Peyer's patch (tissue), 4 donors: ENCODE data around the gene PRPH.

Source experiments
- POLR2A ChIP-seq, 2 donors: fragments of 450-650 bp; IDR thresholded peaks; one replicate each; pipeline ENCODE4 v1.5.1; 2017; ENCODE audit warnings: antibody characterized with exemption in 2 of 2, mild to moderate bottlenecking in 2 of 2, moderate library complexity in 2 of 2
- TF ChIP-seq, protein P1 (sequence below), 6 experiments: fragments of 450-650 bp in 4 of 6; fragments of 200-600 bp in 2 of 6; sonication (generic) in 1 of 6; IDR thresholded peaks; one replicate each; pipeline ENCODE4 v1.5.1; 2017 to 2019; ENCODE audit warnings: antibody characterized with exemption in 6 of 6, mild to moderate bottlenecking in 3 of 6, moderate library complexity in 1 of 6

DNA sequence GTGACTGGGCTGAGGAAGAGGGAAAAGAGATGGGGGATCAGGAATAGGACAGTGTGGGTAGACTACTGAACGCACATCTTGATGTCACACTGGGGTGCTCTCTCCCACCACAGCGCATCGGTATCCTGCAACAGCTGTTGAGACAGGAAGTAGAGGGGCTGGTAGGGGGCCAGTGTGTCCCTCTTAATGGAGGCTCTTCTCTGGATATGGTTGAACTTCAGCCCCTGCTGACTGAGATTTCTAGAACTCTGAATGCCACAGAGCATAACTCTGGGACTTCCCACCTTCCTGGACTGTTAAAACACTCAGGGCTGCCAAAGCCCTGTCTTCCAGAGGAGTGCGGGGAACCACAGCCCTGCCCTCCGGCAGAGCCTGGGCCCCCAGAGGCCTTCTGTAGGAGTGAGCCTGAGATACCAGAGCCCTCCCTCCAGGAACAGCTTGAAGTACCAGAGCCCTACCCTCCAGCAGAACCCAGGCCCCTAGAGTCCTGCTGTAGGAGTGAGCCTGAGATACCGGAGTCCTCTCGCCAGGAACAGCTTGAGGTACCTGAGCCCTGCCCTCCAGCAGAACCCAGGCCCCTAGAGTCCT lies 35.2 kb downstream of the PRPH start:
- no peak for TF ChIP-seq POLR2A (IDR thresholded peaks at IDR 0.05)
- TF ChIP-seq, protein P1, sequence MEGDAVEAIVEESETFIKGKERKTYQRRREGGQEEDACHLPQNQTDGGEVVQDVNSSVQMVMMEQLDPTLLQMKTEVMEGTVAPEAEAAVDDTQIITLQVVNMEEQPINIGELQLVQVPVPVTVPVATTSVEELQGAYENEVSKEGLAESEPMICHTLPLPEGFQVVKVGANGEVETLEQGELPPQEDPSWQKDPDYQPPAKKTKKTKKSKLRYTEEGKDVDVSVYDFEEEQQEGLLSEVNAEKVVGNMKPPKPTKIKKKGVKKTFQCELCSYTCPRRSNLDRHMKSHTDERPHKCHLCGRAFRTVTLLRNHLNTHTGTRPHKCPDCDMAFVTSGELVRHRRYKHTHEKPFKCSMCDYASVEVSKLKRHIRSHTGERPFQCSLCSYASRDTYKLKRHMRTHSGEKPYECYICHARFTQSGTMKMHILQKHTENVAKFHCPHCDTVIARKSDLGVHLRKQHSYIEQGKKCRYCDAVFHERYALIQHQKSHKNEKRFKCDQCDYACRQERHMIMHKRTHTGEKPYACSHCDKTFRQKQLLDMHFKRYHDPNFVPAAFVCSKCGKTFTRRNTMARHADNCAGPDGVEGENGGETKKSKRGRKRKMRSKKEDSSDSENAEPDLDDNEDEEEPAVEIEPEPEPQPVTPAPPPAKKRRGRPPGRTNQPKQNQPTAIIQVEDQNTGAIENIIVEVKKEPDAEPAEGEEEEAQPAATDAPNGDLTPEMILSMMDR (IDR thresholded peaks at IDR 0.05) = no peak
